GM21717 (cell line): ENCODE measurements around the gene CSNK2B.

Experiments used
- ATAC-seq: cut with Tn5 transposase; IDR thresholded peaks from one replicate; pipeline ENCODE4 v1.9.1; 2021; ENCODE audit warnings: mild to moderate bottlenecking, moderate library complexity; ENCODE audit not compliant: unreplicated experiment

Gene CSNK2B

GRCh38 chr6:31636698-31637596, 28.9 kb upstream of the CSNK2B start:
- ATAC-seq = no peak

GRCh38 chr6:31639043-31639442, 26.8 kb upstream of the CSNK2B start:
- ATAC-seq = no peak

- ATAC-seq = no peak
These were observed 26.4 kb upstream of the CSNK2B start for GRCh38 chr6:31639449-31639861.

GRCh38 chr6:31640612-31641011, 25.3 kb upstream of the CSNK2B start:
- no peak for ATAC-seq

GRCh38 chr6:31641370-31641769, 24.5 kb upstream of the CSNK2B start:
- ATAC-seq = no peak

GRCh38 chr6:31642798-31643570, 22.9 kb upstream of the CSNK2B start:
- no peak for ATAC-seq

- no peak for ATAC-seq
These were observed 21.9 kb upstream of the CSNK2B start for GRCh38 chr6:31643818-31644454.

- no peak for ATAC-seq
These were observed 20.6 kb upstream of the CSNK2B start for GRCh38 chr6:31645325-31645724.

- ATAC-seq = peak; percentile 24
These were observed 14.2 kb upstream of the CSNK2B start for GRCh38 chr6:31651602-31652191.

GRCh38 chr6:31652925-31653724, 12.8 kb upstream of the CSNK2B start:
- ATAC-seq = peak; percentile 40

- ATAC-seq = no peak
These were observed 11.1 kb upstream of the CSNK2B start for GRCh38 chr6:31654574-31655348.

- no peak for ATAC-seq
These were observed 10.3 kb upstream of the CSNK2B start, which contains the start of gene APOM for GRCh38 chr6:31655349-31656237. Gene APOM (plus strand): TSS chr6:31655894. CDS start chr6:31655967, 73 bp downstream.

- no peak for ATAC-seq
These were observed 8.3 kb upstream of the CSNK2B start for GRCh38 chr6:31657406-31658157.

GRCh38 chr6:31658158-31658688, 7.7 kb upstream of the CSNK2B start:
- no peak for ATAC-seq

- ATAC-seq = no peak
These were observed 6.8 kb upstream of the CSNK2B start for GRCh38 chr6:31658983-31659648.

- no peak for ATAC-seq
These were observed 6.1 kb upstream of the CSNK2B start for GRCh38 chr6:31659649-31660380.
